Umbilical cord (tissue), 2 donors: ENCODE results near the gene LPIN3. TPM values are rescaled to one million over a fixed set of nuclear protein-coding genes. Genes with fewer than 3 reads are reported as not detected.

ENCODE experiments used
- DNase-seq: peaks from one replicate; pipeline ENCODE4 v3.0.0-alpha.2; 2015; ENCODE audit warnings: low spot score
- total RNA-seq: library from RNA; depleted of rRNA; stranded (reverse); fragments of >200 nt; gene quantifications from one replicate; pipeline ENCODE4 v1.2.3, GENCODE V29; 2014; ENCODE audit warnings: low replicate concordance; ENCODE audit not compliant: insufficient read depth

Gene LPIN3
- total RNA-seq, 1 donor from 2014 or later = 6.3 TPM

DNA sequence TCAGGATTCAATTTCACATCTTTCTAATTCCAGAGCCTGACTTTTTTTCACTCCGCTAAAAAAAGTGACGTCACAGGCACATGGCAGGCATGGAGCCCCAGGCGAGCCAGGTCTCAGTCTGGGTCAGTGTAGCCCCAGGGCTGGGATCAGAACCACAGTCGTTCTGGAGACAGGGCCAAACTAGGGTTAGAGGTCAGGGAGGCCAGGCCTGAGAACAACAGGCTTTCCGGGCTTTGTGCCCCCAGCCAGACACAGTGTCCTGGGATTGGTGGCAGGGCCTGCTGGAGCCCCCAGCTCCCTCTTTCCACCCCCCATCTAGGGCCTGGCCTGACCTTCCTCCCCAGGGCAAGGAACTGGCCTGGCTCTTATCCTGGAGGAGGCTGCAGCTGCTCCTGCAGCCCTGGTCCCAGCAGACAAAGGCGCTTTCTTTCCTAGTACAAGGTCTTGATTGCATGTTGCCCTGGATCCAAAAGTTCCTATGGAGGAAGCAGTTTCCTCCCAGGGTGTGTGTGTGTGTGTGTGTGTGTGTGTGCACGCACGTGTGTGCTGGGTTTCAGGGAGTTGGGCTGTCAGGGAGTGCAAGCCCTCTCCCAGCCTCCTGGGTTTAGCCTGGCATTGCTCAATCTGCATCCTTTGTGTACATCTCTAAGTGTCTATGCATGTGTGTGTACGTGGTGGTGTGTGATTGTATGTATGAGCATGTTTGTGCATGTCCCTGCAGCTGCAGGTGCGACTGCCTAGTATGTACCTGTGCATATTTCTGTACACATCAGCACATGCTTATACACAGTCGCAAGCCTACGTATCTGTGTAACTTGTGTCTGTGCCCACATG, 52.5 kb downstream of the LPIN3 start:
- no peak for DNase-seq

DNA sequence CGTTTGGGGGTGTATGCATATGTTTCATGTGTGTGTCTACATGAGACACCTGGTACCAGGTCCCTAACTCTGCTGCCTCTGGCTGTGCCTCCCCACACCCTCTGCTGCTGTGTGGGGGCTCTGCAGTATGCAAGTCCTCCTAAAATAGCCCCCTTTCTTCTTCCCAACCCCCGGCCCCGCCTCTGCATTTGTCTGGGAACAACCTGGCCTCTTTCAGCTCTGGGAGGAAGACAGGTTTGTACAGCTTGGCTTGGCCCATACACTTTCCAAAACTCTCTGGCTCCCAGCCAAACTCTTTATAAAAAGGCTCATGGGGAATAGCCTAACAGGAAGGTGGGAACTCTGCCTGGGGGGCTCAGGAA, 53.1 kb downstream of the LPIN3 start:
- DNase-seq = no peak

DNA sequence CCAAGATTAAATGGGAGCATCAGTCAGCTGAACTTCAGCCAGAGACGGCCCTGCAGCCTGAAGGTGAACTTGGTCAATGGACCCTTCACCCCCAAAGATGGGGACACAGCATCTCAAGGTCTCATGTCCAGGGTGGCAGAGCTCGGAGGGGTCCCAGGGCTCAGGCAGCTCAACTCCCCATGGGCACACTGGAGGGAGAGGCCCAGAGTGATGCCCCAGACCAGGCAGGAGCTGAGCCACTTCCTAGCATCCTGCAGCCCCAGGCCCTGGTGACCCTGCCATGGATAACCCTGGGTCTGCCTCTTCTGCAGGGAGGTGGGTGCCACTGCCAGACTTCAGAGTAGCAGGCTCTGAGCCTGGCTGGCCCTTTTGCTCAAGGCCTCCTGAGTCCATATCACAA, 53.5 kb downstream of the LPIN3 start:
- DNase-seq = no peak

DNA sequence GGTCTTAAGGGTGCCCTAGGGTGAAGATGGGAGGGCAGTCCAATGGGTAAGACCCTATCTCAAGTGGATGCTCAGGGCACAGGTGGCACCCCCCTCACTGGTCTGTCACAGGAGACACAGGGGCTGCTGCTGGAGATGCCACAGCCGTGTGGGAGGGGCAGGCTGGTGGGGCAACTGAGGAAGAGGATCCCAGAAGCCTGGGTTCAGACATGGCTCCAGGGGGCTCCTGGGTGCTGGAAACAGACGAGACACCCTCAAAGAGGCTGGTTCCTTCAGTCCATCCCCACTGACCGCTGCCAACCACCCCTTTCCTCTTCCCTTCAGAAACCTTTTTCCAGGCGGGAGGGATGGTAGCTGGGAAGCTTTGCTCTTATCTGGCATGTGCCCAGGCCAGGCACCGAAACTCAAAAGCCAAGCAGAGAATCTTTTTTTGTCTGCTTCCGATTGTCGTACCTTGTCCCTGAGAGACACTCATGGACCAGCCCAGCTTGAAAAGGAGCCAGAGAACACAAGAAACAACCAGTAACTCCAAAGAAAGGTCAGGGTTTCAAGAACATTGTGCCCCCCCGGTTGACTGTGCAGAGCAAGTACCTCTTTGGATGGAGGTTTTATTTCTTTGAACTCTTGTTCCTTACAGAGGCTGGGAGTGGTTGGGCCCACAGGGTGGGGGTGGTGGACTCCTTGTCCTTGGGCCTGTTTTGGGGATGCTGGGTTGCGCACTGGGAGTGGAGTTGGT, 54.5 kb downstream of the LPIN3 start:
- DNase-seq = no peak

DNA sequence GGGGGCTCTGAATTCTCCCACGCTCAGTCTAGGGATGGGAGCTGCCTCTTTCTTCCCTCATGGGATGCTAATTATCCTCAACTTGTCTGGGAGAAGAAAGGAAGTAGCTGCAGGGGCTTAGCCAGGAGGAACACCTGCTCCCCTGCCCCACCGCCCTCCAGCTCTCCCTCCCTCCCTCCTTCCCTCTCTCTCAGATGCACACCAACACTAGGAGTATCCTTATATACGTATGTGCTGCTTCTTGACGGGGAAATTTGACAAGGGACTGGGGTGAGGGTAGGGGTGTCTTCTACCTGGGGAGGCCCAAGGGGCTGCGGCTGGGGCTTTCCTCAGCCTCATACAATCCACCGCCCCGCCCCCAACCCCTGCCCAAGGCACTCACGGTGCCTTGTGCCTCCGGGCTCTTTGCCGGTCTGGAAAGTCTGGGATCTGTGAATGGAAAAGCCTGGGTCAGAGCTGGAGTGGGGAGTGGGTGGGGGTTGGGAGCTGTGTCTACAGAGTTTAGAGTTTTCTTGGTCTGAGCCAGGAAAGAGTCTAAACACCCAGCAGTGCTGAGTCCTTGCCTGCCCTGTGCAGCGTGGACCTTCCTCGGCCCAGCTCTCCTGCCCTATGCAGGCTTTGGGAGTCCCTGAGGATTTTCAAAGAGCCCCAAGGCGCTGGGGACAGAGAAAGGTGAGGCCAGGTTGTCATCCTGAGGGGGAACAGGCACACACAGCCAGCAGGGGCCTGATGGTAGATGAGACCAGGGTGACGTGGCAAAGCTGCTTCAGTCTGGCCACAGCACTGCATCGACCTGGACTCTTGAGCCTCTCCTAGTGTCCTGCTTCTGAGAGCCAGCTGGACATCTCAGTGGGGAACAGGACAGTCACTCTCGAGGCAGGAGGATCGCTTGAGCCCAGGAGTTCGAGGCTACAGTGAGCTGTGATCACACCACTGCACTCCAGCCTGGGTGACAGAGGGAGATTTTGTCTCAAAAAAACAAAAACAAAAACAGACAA, 55.3 kb downstream of the LPIN3 start:
- peak; percentile 33 for DNase-seq

DNA sequence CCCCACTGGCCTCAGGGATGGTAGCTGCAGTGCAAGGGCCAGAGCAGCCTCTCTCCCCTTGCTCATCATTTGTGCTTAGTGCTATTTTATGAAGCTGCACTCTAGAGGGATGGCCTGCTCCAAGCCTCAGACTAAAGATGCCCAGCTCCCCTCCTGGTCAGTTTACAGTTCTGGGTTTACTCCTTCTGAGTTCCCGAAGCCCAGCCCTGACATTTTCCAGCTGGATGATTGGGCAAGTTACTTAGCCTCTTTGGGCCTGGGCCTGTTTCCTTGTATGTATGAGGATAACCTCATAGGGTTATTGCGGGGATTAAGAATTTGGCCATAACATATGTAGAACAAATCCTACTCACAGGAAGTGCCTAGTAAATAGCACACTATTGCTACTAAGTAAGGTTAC, 57.8 kb downstream of the LPIN3 start:
- DNase-seq = peak; percentile 97

DNA sequence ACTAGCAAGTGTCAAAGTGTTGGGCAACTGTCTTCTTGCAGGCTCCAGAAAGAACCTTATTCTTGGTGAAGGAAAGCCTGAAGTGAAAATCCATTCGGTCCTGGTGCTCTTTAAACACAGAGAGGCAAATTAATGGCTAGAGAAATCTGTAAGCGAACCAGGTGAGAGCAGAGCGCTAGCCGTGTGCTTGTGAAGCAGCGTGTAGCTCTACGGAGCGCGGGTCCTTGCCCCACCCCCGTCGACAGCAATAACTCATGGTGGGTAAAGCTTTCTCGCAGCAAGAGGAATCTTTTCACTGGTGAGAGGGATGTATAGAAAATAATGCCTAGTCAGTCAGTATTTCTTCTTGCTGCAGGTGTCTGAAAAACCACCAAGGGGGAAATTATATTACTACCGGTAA, 63.0 kb downstream of the LPIN3 start:
- no peak for DNase-seq

DNA sequence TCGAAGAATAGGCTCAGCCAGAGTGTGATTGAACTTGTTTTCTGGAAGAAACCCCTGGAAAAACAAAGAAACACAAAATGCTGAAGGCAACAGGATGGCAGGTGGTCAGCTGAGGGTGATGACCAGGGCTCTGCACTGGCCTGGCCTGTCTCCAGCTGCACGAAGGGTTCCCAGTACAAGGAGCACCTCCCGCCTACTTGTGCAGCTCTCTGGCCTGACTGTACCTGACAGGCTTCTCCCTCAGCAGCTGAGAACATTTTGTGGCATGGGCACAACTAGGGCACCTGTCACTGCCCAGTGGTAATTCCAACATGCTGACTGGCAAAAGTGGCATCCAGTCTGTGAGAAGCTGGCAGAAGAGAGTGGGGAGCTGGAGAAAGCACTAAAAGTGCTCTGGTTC, 64.8 kb downstream of the LPIN3 start:
- no peak for DNase-seq

DNA sequence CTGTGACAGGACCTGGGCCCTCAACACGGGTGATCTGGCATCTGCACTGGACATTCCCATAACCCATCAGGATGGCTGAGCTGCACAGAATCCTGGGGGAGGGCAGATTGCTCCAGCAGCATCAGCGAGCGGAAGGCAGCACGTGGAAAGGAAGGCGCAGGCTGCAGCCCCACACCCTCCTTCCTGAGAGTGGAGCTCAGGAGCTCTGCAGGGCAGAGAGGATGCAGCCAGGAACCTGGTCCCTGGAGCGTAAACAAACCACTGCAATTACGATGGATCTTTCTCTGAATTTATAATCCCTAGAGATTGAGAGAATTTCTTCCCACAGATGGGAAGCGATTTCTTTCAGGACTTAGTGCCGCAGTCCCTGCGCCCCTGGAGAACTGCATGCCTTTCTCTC, 65.7 kb downstream of the LPIN3 start:
- DNase-seq = no peak

DNA sequence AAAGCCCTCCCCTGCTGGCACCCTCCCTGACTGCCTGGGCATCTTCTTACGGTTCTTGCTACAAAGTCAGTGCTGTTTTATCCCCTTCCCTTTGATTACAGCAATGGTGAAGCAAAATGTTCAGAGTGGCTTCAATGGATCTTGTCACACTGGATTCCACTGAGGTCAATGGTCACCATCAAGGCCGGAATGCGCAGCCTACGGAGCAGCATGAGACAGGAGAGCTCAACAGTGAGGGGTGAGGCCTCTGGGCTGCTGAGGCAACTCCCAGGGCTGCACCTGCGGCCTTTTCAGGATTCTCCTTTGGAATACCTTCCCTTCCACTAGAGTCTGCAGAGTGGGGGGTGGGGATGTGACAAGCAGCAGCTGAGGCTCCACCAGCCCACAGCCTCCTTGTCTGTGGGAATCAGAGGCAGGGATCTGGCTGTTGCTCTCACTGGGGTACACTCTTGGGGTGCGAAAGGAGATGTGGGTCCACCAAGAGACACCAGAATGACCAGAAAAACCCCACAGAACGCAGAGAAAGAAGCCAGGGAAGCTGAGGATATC, 66.3 kb downstream of the LPIN3 start:
- DNase-seq = no peak

DNA sequence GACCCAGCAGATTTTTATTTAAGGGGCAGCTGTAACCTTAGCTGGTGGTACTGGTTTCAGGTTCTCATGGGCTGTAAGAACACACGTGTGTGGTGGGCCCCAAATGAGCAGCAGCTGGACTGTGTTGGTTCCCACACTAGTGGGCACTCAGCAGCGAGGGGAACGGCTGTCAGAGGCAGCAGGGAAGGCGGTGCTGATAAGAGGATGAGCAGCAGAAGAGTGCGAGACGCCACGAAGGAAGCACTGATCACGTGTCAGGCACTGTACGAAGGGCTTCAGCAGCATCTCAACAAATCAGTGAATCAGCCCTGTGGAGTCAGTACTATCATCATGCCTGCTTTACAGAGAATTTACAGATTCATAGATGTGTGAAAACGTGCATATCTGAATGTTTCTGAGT, 67.0 kb downstream of the LPIN3 start:
- DNase-seq = no peak

DNA sequence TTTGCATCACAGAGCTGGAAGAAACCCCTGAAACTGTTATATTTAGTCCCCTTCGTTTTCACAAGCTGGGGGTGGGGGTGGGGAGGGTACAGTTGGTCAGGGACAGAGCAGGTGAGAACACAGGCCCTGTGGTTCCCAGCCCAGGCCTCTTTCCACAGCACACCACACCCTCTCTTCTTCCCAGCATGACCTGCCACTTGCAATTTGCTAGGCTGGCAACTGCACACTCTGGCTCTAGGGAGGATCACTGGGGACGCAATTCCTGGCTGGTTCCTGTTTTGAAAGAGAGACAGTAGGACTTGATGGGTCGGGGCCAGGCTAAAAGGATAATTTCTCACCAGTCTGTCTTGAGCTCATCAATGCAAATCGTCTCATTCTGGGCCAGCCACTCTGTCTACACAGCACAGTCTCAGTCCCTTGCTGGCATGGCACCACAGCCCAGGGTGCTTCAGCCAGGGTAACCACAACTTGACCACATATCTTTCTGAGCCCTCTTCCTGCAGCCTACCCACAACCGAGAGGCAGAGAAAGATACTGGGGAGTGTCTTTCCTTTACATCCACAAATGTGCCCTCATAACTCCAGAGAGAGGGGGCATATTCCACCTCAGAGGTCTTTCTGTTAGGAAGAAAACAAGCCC, 67.7 kb downstream of the LPIN3 start:
- DNase-seq = no peak

DNA sequence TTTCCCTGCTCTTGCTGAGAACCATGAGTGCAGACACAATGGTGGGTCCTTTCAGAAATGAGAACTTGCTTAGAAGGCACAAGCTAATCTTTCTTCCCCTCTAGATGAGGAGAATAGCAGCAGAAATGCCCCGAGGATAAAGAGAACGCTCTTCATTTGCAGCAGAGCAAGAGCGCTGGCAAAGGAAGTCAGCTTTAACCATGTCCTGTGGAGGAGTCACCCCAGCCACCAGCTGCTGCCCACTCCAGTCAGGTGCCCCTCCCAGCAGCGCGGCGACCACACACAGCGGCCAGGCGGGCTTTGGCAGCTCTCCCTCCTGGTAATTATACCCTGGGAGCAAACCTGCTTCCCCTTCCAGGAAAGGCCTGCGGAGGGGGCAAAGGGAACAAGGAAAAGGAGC, 68.4 kb downstream of the LPIN3 start:
- DNase-seq = no peak

Other genes starting within 250 kb of the LPIN3 start
- 39.5 TPM for gene PLCG1, start 203.3 kb upstream of the LPIN3 start, total RNA-seq
- 11.6 TPM for gene ZHX3, start 23.1 kb upstream of the LPIN3 start, total RNA-seq
- 0.72 TPM for gene EMILIN3, start 26.0 kb downstream of the LPIN3 start, total RNA-seq